DND-41 (cell line): Measurements from ENCODE around the gene TRPM1.

ENCODE experiments used
- ATAC-seq: fragments of 200-7000 bp; cut with Tn5 transposase; 3 replicates; pipeline ENCODE4 v1.9.1; 2021; ENCODE audit warnings: low read depth; ENCODE audit not compliant: insufficient read depth
- DNase-seq: peaks from one replicate; pipeline ENCODE4 v3.0.0-alpha.2; 2020
- H2AFZ ChIP-seq: 2 replicates; pipeline ENCODE4 v1.6.0; 2012; ENCODE audit warnings: low read depth, low read length
- H3K27ac ChIP-seq: 2 replicates; pipeline ENCODE4 v1.5.1; 2012; ENCODE audit warnings: low read length, inconsistent platforms
- H3K27me3 ChIP-seq: fragments of 200-600 bp; sonication (generic); 2 replicates; pipeline ENCODE4 v1.6.0; 2012; ENCODE audit warnings: low read length, mild to moderate bottlenecking, inconsistent platforms; ENCODE audit not compliant: insufficient read depth, poor library complexity
- H3K36me3 ChIP-seq: 2 replicates; pipeline ENCODE4 v1.5.1; 2012; ENCODE audit warnings: low read length, inconsistent platforms; ENCODE audit not compliant: insufficient read depth
- H3K4me1 ChIP-seq: 2 replicates; pipeline ENCODE4 v1.5.1; 2012; ENCODE audit warnings: mild to moderate bottlenecking, low read length; ENCODE audit not compliant: insufficient read depth
- H3K4me2 ChIP-seq: 2 replicates; pipeline ENCODE4 v1.6.0; 2012; ENCODE audit warnings: mild to moderate bottlenecking, moderate library complexity, low read length, inconsistent platforms; ENCODE audit not compliant: insufficient read depth
- H3K4me3 ChIP-seq, 2 experiments: fragments of 200-600 bp in 1 of 2; shearing (Covaris generic) in 1 of 2; 2 replicates each; pipeline ENCODE4 v1.5.1; 2012 to 2016; ENCODE audit warnings: inconsistent platforms in 2 of 2, low read length in 2 of 2, mild to moderate bottlenecking in 2 of 2, low read depth in 1 of 2, moderate library complexity in 1 of 2
- H3K79me2 ChIP-seq: 2 replicates; pipeline ENCODE4 v1.6.0; 2012; ENCODE audit warnings: low read length, inconsistent platforms; ENCODE audit not compliant: insufficient read depth
- H3K9ac ChIP-seq: 2 replicates; pipeline ENCODE4 v1.6.0; 2012; ENCODE audit warnings: low read depth, mild to moderate bottlenecking, inconsistent platforms, low read length, moderate library complexity
- H3K9me3 ChIP-seq: 2 replicates; pipeline ENCODE4 v1.5.1; 2012; ENCODE audit warnings: low read length, moderate library complexity, mild to moderate bottlenecking, inconsistent platforms; ENCODE audit not compliant: insufficient read depth, severe bottlenecking
- H4K20me1 ChIP-seq: 2 replicates; pipeline ENCODE4 v1.6.0; 2012; ENCODE audit warnings: low read length; ENCODE audit not compliant: insufficient read depth
- EZH2 ChIP-seq: IDR thresholded peaks from 3 replicates; pipeline ENCODE4 v1.6.1; 2012; ENCODE audit warnings: borderline replicate concordance, low read depth, mild to moderate bottlenecking, moderate library complexity, low read length, inconsistent platforms; ENCODE audit not compliant: severe bottlenecking
- TF ChIP-seq, protein P1 (sequence below): IDR thresholded peaks from 2 replicates; pipeline ENCODE4 v1.5.1; 2012; ENCODE audit warnings: borderline replicate concordance, low read length, moderate library complexity, mild to moderate bottlenecking; ENCODE audit not compliant: poor library complexity, severe bottlenecking; ENCODE audit errors: extremely low read depth

Gene TRPM1

DNA sequence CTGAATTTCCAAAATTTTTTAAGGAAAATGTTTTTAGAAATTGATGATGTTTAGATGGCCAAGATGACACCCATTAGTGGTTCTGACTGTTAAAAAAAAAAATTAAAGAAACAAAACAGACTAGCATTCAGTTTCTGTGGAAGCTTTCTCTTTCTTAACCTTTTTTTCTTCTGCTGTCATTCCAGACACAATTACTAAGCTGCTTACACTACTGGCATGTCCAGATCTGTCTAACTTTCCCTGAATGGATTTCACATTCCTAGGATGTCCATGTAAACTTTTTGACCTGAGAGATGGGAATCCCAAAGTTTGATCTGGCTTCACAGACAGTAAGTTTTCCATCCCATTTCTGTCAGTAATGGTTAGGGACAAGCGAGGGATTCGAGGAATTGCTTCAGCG, 99.8 kb downstream of the TRPM1 start:
- TF ChIP-seq, protein P1, sequence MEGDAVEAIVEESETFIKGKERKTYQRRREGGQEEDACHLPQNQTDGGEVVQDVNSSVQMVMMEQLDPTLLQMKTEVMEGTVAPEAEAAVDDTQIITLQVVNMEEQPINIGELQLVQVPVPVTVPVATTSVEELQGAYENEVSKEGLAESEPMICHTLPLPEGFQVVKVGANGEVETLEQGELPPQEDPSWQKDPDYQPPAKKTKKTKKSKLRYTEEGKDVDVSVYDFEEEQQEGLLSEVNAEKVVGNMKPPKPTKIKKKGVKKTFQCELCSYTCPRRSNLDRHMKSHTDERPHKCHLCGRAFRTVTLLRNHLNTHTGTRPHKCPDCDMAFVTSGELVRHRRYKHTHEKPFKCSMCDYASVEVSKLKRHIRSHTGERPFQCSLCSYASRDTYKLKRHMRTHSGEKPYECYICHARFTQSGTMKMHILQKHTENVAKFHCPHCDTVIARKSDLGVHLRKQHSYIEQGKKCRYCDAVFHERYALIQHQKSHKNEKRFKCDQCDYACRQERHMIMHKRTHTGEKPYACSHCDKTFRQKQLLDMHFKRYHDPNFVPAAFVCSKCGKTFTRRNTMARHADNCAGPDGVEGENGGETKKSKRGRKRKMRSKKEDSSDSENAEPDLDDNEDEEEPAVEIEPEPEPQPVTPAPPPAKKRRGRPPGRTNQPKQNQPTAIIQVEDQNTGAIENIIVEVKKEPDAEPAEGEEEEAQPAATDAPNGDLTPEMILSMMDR = no peak
- no peak for TF ChIP-seq EZH2

DNA sequence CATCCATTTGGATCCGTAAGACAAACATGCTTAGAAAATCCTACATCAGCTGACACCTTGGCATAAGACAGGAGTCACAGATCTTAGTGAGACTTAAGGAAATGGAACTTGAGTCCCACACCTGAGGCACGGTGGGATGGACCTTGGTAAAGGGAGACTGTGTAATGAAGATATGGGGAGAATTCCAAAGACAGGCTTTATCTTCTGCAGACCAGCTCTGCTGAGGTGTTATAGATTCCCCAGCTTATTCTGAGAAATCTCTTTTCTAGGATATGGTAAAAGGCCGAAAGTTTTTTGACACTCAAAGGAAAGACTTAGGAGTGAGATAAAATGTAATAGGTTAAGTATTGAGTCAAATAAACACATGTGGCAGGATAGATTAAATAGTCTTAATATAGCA, 101.8 kb downstream of the TRPM1 start:
- Histone ChIP-seq H3K36me3 (no peaks in the 10 kb centered on the region), H2AFZ (no peak overlapping the region), H3K27me3 (peaks cover 7% of the 10 kb centered on the region), H3K9ac (no peak overlapping the region), H3K4me1 (no peaks in the 10 kb centered on the region), H3K9me3 (no peaks in the 10 kb centered on the region), H3K4me2 (no peak overlapping the region), H3K4me3 (no peak overlapping the region), H4K20me1 (no peaks in the 10 kb centered on the region), H3K79me2 (no peaks in the 10 kb centered on the region), H3K27ac (no peak overlapping the region)
- ATAC-seq (no peak), DNase-seq (no peak)
- no peak for TF ChIP-seq EZH2
- TF ChIP-seq, protein P1 = no peak

More for the DNA sequence above, 99.8 kb downstream of the TRPM1 start:
- Histone ChIP-seq H3K79me2 (no peaks in the 10 kb centered on the region), H3K9ac (no peak overlapping the region), H3K4me3 (no peak overlapping the region), H3K27me3 (peaks cover 7% of the 10 kb centered on the region), H3K4me1 (no peaks in the 10 kb centered on the region), H2AFZ (no peak overlapping the region), H3K27ac (no peak overlapping the region), H4K20me1 (no peaks in the 10 kb centered on the region), H3K4me2 (no peak overlapping the region), H3K9me3 (no peaks in the 10 kb centered on the region), H3K36me3 (no peaks in the 10 kb centered on the region)
- DNase-seq (no peak), ATAC-seq (no peak)

DNA sequence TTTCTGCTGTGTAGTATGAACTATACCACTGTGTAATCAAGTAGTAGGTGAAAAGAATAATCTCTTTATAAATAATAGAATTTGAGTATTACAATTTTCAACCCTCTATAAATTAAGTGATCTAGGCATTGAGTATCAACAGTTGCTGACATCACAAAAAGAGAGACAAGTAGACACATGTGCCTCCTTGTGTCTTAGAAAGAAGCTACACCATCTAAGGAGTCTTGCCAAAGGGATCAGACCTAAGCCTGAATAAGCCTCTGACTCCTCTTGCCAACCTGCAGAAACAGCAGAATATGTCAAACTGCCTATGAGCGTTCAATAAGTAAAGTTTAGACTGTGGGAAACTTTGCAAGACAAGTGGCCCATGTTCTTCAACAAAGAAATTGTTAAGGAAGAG, 104.3 kb downstream of the TRPM1 start:
- no peak overlapping the region for H3K4me2 ChIP-seq
- H3K27me3 ChIP-seq = peaks cover 1% of the 10 kb centered on the region
- no peak overlapping the region for H3K4me3 ChIP-seq
- no peak overlapping the region for H2AFZ ChIP-seq
- H3K4me1 ChIP-seq = peaks cover 5% of the 10 kb centered on the region
- H3K27ac ChIP-seq = no peak overlapping the region
- ATAC-seq (no peak), DNase-seq (no peak)
- H3K36me3 ChIP-seq = no peaks in the 10 kb centered on the region
- TF ChIP-seq, protein P1 = no peak
- TF ChIP-seq EZH2 = no peak
- no peaks in the 10 kb centered on the region for H3K79me2 ChIP-seq
- H3K9ac ChIP-seq = no peak overlapping the region
- H4K20me1 ChIP-seq = no peaks in the 10 kb centered on the region
- no peaks in the 10 kb centered on the region for H3K9me3 ChIP-seq
